Renal cortical epithelial cell (primary cell): ENCODE measurements around the gene PTP4A2. TPM values are rescaled to one million over a fixed set of nuclear protein-coding genes. Genes with fewer than 3 reads are reported as not detected.
"Not testable (repeated sequence)": the region's sequence is repeated elsewhere in the genome, so short reads cannot be mapped to it uniquely, and the experiment has no call there.

ENCODE experiments used
- DNase-seq: peaks from one replicate; pipeline ENCODE4 v3.0.0-alpha.2; 2011; ENCODE audit warnings: low read depth
- total RNA-seq: library from RNA; depleted of rRNA; stranded (reverse); fragments of >200 nt; gene quantifications from 2 replicates; pipeline ENCODE4 v1.2.3, GENCODE V29; 2014

PTP4A2 gene
- total RNA-seq, 1 donor from 2014 or later = 206 TPM

- no peak for DNase-seq
Observed at GRCh38 chr1:31949862-31950261, 11.7 kb upstream of the PTP4A2 start.

GRCh38 chr1:31945677-31946076 lies 7.5 kb upstream of the PTP4A2 start:
- DNase-seq = not testable (repeated sequence)

- DNase-seq = peak; percentile 65
Observed at GRCh38 chr1:31944205-31945089, 6.3 kb upstream of the PTP4A2 start.

- no peak for DNase-seq
Observed at GRCh38 chr1:31943546-31944184, 5.5 kb upstream of the PTP4A2 start.

- DNase-seq = not testable (repeated sequence)
Observed at GRCh38 chr1:31942061-31942460, 3.9 kb upstream of the PTP4A2 start.

- peak; percentile 97 for DNase-seq
Observed at GRCh38 chr1:31939484-31940329, 1.5 kb upstream of the PTP4A2 start.

- no peak for DNase-seq
Observed at GRCh38 chr1:31937300-31938183, 626 bp downstream of the PTP4A2 start.

- DNase-seq = no peak
Observed at GRCh38 chr1:31936981-31937299, 1.2 kb downstream of the PTP4A2 start.

- no peak for DNase-seq
Observed at GRCh38 chr1:31936278-31936980, 1.7 kb downstream of the PTP4A2 start.

GRCh38 chr1:31934706-31935629 lies 3.2 kb downstream of the PTP4A2 start:
- peak; percentile 79 for DNase-seq

GRCh38 chr1:31932491-31933316 lies 5.5 kb downstream of the PTP4A2 start:
- DNase-seq = no peak

GRCh38 chr1:31931593-31932225 lies 6.5 kb downstream of the PTP4A2 start:
- peak; percentile 91 for DNase-seq

GRCh38 chr1:31930836-31931592 lies 7.2 kb downstream of the PTP4A2 start:
- DNase-seq = no peak

GRCh38 chr1:31927661-31927980 lies 10.5 kb downstream of the PTP4A2 start:
- DNase-seq = no peak

GRCh38 chr1:31926853-31927660 lies 11.1 kb downstream of the PTP4A2 start:
- DNase-seq = no peak

- no peak for DNase-seq
Observed at GRCh38 chr1:31926252-31926651, 11.9 kb downstream of the PTP4A2 start.

GRCh38 chr1:31925824-31926223 lies 12.3 kb downstream of the PTP4A2 start:
- not testable (repeated sequence) for DNase-seq
